A549 (cell line): Measurements from ENCODE around the gene SRGAP3. TPM values are rescaled to one million over a fixed set of nuclear protein-coding genes. Genes with fewer than 3 reads are reported as not detected.

ENCODE experiments used
- ATAC-seq, 2 experiments: fragments of 200-7000 bp in 1 of 2; fragments of >200 bp in 1 of 2; cut with Nextera tagmentation in 1 of 2; cut with Tn5 transposase in 1 of 2; 3 replicates each; pipeline versions ENCODE4 v1.8.0 to v1.9.1; 2018 to 2020; ENCODE audit warnings: mild to moderate bottlenecking in 1 of 2, moderate library complexity in 1 of 2
- CTCF ChIA-PET: fragments of 300-600 bp; sonication (Branson Sonifier 250); formaldehyde crosslinking; extraction: SDS; loops from one replicate; lab custom pipeline; 2021; ENCODE audit warnings: antibody characterized with exemption, inconsistent platforms; lab: Yijun Ruan, JAX
- POLR2A ChIA-PET: fragments of 350-600 bp; formaldehyde crosslinking; extraction: SDS; loops from one replicate; lab custom pipeline; 2021; ENCODE audit warnings: antibody characterized with exemption, inconsistent platforms; lab: Yijun Ruan, JAX
- DNase-seq, 2 experiments: peaks; one replicate each; pipeline versions ENCODE4 v3.0.0 to v3.0.0-alpha.2; 2011 to 2016; ENCODE audit warnings: low read depth in 1 of 2, low spot score in 1 of 2
- FAIRE-seq: peaks from 2 replicates; lab custom pipeline; 2011; peaks lifted over from hg19 to GRCh38; lab: Jason Lieb, UNC
- H3K27ac ChIP-seq, 2 experiments: fragments of >200 bp; sonication (Bioruptor Twin); formaldehyde crosslinking; 3 replicates each; pipeline ENCODE4 v1.5.1; 2016 to 2017
- H3K4me1 ChIP-seq: fragments of >200 bp; sonication (Bioruptor Twin); formaldehyde crosslinking; 3 replicates; pipeline ENCODE4 v1.6.1; 2016
- H3K4me2 ChIP-seq: fragments of >200 bp; sonication (Bioruptor Twin); formaldehyde crosslinking; 3 replicates; pipeline ENCODE4 v1.6.1; 2016
- H3K4me3 ChIP-seq: fragments of >200 bp; sonication (Bioruptor Twin); formaldehyde crosslinking; 3 replicates; pipeline ENCODE4 v1.5.1; 2016
- H3K9me3 ChIP-seq: fragments of >200 bp; sonication (Bioruptor Twin); formaldehyde crosslinking; 3 replicates; pipeline ENCODE4 v1.6.1; 2016
- CHD2 ChIP-seq: fragments of 150-350 bp; IDR thresholded peaks from 2 replicates; pipeline ENCODE4 v1.6.1; 2014; ENCODE audit warnings: low read length; ENCODE audit not compliant: partially characterized antibody
- EHF ChIP-seq: fragments of 250-450 bp; sonication (Bioruptor Pico); IDR thresholded peaks from 2 replicates; pipeline ENCODE4 v1.5.0; 2020; ENCODE audit warnings: mild to moderate bottlenecking
- FOSB ChIP-seq: fragments of 250-450 bp; sonication (Bioruptor Pico); IDR thresholded peaks from 2 replicates; pipeline ENCODE4 v1.5.0; 2020; ENCODE audit warnings: mild to moderate bottlenecking, moderate library complexity
- GATA3 ChIP-seq: IDR thresholded peaks from 2 replicates; pipeline ENCODE4 v1.6.1; 2012; ENCODE audit warnings: borderline replicate concordance
- HDAC2 ChIP-seq: fragments of 200-600 bp; sonication (generic); IDR thresholded peaks from 2 replicates; pipeline ENCODE4 v1.6.1; 2016
- KDM1A ChIP-seq: fragments of 200-600 bp; sonication (generic); IDR thresholded peaks from 2 replicates; pipeline ENCODE4 v1.6.1; 2016; ENCODE audit warnings: low read depth, mild to moderate bottlenecking
- MAZ ChIP-seq: fragments of 150-350 bp; IDR thresholded peaks from 2 replicates; pipeline ENCODE4 v1.6.1; 2014; ENCODE audit warnings: antibody characterized with exemption, low read depth, low read length, borderline replicate concordance
- NFE2L2 ChIP-seq: fragments of 150-350 bp; conservative IDR thresholded peaks from 2 replicates; pipeline ENCODE4 v1.6.1; 2014; ENCODE audit warnings: low read length
- NR3C1 ChIP-seq: fragments of >200 bp; sonication (Bioruptor Twin); formaldehyde crosslinking; IDR thresholded peaks from 3 replicates; pipeline ENCODE4 v1.6.1; 2017
- RCOR1 ChIP-seq: fragments of 150-350 bp; IDR thresholded peaks from 2 replicates; pipeline ENCODE4 v1.6.1; 2014; ENCODE audit warnings: antibody characterized with exemption, low read length, low read depth
- WGBS: methylation state at CpG from one replicate; pipeline ENCODE4 v1.1.6; 2017; ENCODE audit errors: missing lambda C conversion rate; 5-methylcytosine and 5-hydroxymethylcytosine counted together
- polyA plus RNA-seq, 4 experiments: library from polyadenylated mRNA; depleted of rRNA in 3 of 4; stranded (reverse); fragments of >200 nt; fragmentation: RNase III in 1 of 4; extraction: RNeasy Plus Mini Kit Qiagen cat#74134 plus additional on column Dnase treatment in 1 of 4; gene quantifications; 2 replicates in 3 of 4; 3 replicates in 1 of 4; pipeline ENCODE4 v1.2.3, GENCODE V29; 2011 to 2017
- TF ChIP-seq, protein P1 (sequence below): fragments of 450-650 bp; IDR thresholded peaks from 2 replicates; pipeline ENCODE4 v1.6.1; 2014; ENCODE audit warnings: antibody characterized with exemption
- TF ChIP-seq, protein P2 (sequence below): IDR thresholded peaks from 2 replicates; pipeline ENCODE4 v1.6.1; 2012; ENCODE audit warnings: low read depth, borderline replicate concordance
- TF ChIP-seq, protein P3 (sequence below): fragments of >200 bp; sonication (Bioruptor Twin); formaldehyde crosslinking; IDR thresholded peaks from 3 replicates; pipeline ENCODE4 v1.5.1; 2016
- TF ChIP-seq, protein P4 (sequence below): fragments of 250-450 bp; sonication (Bioruptor Pico); IDR thresholded peaks from 2 replicates; pipeline ENCODE4 v1.5.0; 2021; ENCODE audit warnings: mild to moderate bottlenecking, moderate library complexity, borderline replicate concordance
- TF ChIP-seq, protein P5 (sequence below): fragments of 200-600 bp; sonication (generic); IDR thresholded peaks from 2 replicates; pipeline ENCODE4 v1.6.1; 2016; ENCODE audit warnings: antibody characterized with exemption, mild to moderate bottlenecking, moderate library complexity

The SRGAP3 gene
- polyA plus RNA-seq, 2 of the 4 experiments (the other 2 are of a cell fraction): 1.6 to 2.5 TPM

DNA sequence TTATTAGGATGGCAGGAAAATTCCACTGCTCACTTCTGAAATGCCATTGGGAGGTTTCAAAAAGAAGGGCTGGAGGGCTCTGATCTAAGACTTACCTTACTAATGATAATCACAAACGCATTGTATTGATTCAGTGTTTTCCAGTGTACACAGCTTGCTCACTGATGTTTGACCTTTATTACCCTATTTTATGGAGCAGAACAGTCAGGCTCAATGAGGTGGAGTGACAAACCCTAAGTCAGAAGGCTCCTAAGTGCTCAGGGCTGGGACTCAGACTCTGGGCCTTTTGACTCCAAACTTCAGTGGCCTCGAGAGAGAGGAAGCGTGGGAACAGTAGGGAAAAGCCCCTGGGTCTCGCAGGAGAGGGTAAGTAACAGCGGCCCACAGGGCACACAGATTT lies 265.9 kb downstream of the SRGAP3 start:
- TF ChIP-seq MAZ (no peak), KDM1A (no peak)
- TF ChIP-seq, protein P1, sequence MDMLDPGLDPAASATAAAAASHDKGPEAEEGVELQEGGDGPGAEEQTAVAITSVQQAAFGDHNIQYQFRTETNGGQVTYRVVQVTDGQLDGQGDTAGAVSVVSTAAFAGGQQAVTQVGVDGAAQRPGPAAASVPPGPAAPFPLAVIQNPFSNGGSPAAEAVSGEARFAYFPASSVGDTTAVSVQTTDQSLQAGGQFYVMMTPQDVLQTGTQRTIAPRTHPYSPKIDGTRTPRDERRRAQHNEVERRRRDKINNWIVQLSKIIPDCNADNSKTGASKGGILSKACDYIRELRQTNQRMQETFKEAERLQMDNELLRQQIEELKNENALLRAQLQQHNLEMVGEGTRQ: no peak
- TF ChIP-seq, protein P2, sequence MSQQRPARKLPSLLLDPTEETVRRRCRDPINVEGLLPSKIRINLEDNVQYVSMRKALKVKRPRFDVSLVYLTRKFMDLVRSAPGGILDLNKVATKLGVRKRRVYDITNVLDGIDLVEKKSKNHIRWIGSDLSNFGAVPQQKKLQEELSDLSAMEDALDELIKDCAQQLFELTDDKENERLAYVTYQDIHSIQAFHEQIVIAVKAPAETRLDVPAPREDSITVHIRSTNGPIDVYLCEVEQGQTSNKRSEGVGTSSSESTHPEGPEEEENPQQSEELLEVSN: no peak
- Histone ChIP-seq H3K4me1 (no peaks in the 10 kb centered on the region), H3K9me3 (peaks cover 11% of the 10 kb centered on the region; the same call in 1 of the 3 replicates), H3K4me3 (no peak overlapping the region), H3K4me2 (no peak overlapping the region), H3K27ac (no peak overlapping the region)
- ATAC-seq (no peak), FAIRE-seq (no peak), DNase-seq (no peak)
- WGBS: 87% methylated on average over 5 of the region's 5 CpGs
- ChIA-PET CTCF (interaction anchor here (0.7 to 1.6 kb wide), 4 partner anchors 11 to 319 kb away, joined by 3 to 4 read pairs (median 3); partner anchors contain the start of gene OXTR), POLR2A (no interaction called here)

DNA sequence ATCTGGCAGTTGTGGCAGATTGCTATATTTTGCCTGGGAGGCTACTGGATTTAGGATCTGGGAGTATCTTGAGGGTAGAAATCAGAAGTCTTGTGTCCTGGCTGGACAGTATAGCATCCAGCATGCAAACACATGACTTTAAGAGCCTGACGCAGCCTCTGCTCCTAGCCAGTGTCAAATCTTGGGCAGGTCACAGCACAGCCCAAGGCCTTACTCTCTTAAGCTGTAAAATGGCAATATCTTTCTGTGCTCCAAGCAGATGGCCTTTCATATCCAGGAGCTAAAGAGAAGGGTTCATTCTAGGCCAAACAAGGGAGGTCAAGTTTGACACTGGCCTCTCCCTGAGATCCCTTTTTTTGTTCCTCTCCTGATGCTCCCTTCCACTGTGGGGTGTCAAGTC lies 266.4 kb downstream of the SRGAP3 start:
- Histone ChIP-seq H3K4me1 (no peaks in the 10 kb centered on the region), H3K27ac (no peak overlapping the region), H3K4me3 (no peak overlapping the region), H3K4me2 (no peak overlapping the region), H3K9me3 (peaks cover 11% of the 10 kb centered on the region; the same call in 1 of the 3 replicates)
- ChIA-PET POLR2A (no interaction called here), CTCF (interaction anchor here (1.0 to 1.6 kb wide), 2 partner anchors 10 to 214 kb away, joined by 3 to 4 read pairs; partner anchors contain the start of gene OXTR)
- 90% methylated on average over 1 of the region's 1 CpG for WGBS
- ATAC-seq (no peak), DNase-seq (no peak), FAIRE-seq (no peak)
- no peak for TF ChIP-seq NR3C1
- no peak for TF ChIP-seq EHF (CRISPR knock-in tag)
- TF ChIP-seq HDAC2: no peak
- TF ChIP-seq, protein P3, sequence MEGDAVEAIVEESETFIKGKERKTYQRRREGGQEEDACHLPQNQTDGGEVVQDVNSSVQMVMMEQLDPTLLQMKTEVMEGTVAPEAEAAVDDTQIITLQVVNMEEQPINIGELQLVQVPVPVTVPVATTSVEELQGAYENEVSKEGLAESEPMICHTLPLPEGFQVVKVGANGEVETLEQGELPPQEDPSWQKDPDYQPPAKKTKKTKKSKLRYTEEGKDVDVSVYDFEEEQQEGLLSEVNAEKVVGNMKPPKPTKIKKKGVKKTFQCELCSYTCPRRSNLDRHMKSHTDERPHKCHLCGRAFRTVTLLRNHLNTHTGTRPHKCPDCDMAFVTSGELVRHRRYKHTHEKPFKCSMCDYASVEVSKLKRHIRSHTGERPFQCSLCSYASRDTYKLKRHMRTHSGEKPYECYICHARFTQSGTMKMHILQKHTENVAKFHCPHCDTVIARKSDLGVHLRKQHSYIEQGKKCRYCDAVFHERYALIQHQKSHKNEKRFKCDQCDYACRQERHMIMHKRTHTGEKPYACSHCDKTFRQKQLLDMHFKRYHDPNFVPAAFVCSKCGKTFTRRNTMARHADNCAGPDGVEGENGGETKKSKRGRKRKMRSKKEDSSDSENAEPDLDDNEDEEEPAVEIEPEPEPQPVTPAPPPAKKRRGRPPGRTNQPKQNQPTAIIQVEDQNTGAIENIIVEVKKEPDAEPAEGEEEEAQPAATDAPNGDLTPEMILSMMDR: no peak
- no peak for TF ChIP-seq CHD2
- TF ChIP-seq GATA3: no peak
- TF ChIP-seq RCOR1: no peak
- TF ChIP-seq NFE2L2: no peak
- TF ChIP-seq, protein P4, sequence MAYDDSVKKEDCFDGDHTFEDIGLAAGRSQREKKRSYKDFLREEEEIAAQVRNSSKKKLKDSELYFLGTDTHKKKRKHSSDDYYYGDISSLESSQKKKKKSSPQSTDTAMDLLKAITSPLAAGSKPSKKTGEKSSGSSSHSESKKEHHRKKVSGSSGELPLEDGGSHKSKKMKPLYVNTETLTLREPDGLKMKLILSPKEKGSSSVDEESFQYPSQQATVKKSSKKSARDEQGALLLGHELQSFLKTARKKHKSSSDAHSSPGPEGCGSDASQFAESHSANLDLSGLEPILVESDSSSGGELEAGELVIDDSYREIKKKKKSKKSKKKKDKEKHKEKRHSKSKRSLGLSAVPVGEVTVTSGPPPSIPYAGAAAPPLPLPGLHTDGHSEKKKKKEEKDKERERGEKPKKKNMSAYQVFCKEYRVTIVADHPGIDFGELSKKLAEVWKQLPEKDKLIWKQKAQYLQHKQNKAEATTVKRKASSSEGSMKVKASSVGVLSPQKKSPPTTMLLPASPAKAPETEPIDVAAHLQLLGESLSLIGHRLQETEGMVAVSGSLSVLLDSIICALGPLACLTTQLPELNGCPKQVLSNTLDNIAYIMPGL (CRISPR knock-in tag): no peak
- TF ChIP-seq, protein P5, sequence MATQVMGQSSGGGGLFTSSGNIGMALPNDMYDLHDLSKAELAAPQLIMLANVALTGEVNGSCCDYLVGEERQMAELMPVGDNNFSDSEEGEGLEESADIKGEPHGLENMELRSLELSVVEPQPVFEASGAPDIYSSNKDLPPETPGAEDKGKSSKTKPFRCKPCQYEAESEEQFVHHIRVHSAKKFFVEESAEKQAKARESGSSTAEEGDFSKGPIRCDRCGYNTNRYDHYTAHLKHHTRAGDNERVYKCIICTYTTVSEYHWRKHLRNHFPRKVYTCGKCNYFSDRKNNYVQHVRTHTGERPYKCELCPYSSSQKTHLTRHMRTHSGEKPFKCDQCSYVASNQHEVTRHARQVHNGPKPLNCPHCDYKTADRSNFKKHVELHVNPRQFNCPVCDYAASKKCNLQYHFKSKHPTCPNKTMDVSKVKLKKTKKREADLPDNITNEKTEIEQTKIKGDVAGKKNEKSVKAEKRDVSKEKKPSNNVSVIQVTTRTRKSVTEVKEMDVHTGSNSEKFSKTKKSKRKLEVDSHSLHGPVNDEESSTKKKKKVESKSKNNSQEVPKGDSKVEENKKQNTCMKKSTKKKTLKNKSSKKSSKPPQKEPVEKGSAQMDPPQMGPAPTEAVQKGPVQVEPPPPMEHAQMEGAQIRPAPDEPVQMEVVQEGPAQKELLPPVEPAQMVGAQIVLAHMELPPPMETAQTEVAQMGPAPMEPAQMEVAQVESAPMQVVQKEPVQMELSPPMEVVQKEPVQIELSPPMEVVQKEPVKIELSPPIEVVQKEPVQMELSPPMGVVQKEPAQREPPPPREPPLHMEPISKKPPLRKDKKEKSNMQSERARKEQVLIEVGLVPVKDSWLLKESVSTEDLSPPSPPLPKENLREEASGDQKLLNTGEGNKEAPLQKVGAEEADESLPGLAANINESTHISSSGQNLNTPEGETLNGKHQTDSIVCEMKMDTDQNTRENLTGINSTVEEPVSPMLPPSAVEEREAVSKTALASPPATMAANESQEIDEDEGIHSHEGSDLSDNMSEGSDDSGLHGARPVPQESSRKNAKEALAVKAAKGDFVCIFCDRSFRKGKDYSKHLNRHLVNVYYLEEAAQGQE: no peak
- no peak for TF ChIP-seq FOSB (CRISPR knock-in tag)
